ENCODE data around the gene AVPR2. TPM values are rescaled to one million over a fixed set of nuclear protein-coding genes. Genes with fewer than 3 reads are reported as not detected.
A peak's percentile ranks its signal among the peaks of the same experiment; 100 is the strongest.

Gene AVPR2
- total RNA-seq, 1 donor: not detected

DNA sequence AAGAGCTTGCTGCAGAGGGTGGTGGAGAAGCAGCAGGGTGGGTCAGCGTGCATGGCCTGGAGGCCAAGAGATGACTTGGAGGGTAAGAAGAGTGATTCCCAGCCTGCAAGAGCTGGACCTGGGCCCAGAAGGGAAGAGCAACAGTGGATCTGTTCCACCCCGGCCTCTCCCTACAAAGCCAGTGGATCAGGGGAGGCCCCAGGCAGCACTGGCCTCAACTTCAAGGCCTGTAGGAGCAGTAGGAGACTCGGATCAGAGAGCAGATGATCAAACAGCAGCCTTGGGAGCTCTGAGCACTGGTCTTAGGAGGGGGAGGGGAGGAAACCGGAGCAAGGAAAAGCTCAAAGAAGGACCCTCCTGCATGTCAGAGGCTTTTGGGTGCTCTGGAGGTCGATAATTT is 26.1 kb upstream of the AVPR2 start:
- Histone ChIP-seq H3K79me2 (ENCODE audit: insufficient read depth, low read length) (no peaks in the 10 kb centered on the region), H3K36me3 (ENCODE audit: insufficient read depth, low read length) (no peaks in the 10 kb centered on the region), H3K27ac (ENCODE audit: low read depth, low read length) (no peak overlapping the region), H3K9me3 (ENCODE audit: low read depth, low read length) (no peaks in the 10 kb centered on the region), H3K4me3 (ENCODE audit: insufficient read depth, low read length) (no peak overlapping the region), H2AFZ (ENCODE audit: low read length) (no peak overlapping the region), H4K20me1 (ENCODE audit: insufficient read depth, low read length) (peaks cover 9% of the 10 kb centered on the region), H3K27me3 (ENCODE audit: insufficient read depth, low read length) (peaks cover 50% of the 10 kb centered on the region), H3K4me2 (ENCODE audit: insufficient read depth, low read length) (no peak overlapping the region), H3K4me1 (ENCODE audit: insufficient read depth, low read length) (no peaks in the 10 kb centered on the region)
- TF ChIP-seq, protein P1, sequence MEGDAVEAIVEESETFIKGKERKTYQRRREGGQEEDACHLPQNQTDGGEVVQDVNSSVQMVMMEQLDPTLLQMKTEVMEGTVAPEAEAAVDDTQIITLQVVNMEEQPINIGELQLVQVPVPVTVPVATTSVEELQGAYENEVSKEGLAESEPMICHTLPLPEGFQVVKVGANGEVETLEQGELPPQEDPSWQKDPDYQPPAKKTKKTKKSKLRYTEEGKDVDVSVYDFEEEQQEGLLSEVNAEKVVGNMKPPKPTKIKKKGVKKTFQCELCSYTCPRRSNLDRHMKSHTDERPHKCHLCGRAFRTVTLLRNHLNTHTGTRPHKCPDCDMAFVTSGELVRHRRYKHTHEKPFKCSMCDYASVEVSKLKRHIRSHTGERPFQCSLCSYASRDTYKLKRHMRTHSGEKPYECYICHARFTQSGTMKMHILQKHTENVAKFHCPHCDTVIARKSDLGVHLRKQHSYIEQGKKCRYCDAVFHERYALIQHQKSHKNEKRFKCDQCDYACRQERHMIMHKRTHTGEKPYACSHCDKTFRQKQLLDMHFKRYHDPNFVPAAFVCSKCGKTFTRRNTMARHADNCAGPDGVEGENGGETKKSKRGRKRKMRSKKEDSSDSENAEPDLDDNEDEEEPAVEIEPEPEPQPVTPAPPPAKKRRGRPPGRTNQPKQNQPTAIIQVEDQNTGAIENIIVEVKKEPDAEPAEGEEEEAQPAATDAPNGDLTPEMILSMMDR (IDR thresholded peaks at IDR 0.05; ENCODE audit: extremely low read depth, low read depth, low read length): no peak
- DNase-seq (ENCODE audit: insufficient read length, low spot score, missing footprints): peak; percentile 72

DNA sequence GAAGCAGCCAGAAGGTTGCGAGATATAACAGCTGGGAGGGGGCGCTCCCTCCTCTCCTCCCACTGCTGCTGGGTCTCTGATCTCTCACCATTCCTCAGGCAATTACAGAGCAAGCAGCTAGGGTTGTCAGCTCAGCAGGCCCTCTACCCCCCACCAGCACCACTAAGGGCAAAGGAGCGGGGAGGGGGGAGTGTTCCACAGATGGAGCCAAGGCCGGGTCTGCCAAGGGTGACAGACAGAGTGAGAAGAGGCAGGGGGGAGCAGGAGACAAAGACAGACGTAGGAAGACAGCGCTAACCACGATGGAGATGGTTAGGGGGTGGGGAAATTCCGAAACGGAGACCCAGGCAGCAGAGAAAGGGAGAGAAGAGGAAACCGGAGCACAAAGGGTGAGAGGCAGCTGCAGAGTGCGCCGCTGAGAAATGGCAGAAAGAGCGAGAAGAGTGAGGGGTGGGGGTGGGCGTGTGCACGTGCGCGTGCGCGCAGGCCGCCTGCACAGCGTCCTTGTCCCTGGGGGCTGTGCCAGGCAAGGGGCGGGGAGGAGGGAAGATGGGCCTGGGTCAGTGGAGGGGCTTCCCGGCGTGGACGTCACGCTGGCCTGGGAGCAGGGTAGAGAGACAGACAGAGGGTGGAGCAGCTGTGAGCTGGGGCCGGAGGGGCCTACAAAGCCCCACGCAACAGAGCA is 25.4 kb upstream of the AVPR2 start:
- no peak overlapping the region for H2AFZ ChIP-seq (ENCODE audit: low read length)
- DNase-seq (ENCODE audit: insufficient read length, low spot score, missing footprints): peak; percentile 83
- H3K4me2 ChIP-seq (ENCODE audit: insufficient read depth, low read length): no peak overlapping the region
- H3K27ac ChIP-seq (ENCODE audit: low read depth, low read length): no peak overlapping the region
- H4K20me1 ChIP-seq (ENCODE audit: insufficient read depth, low read length): peaks cover 9% of the 10 kb centered on the region
- H3K9me3 ChIP-seq (ENCODE audit: low read depth, low read length): no peaks in the 10 kb centered on the region
- H3K36me3 ChIP-seq (ENCODE audit: insufficient read depth, low read length): no peaks in the 10 kb centered on the region
- H3K4me1 ChIP-seq (ENCODE audit: insufficient read depth, low read length): no peaks in the 10 kb centered on the region
- H3K79me2 ChIP-seq (ENCODE audit: insufficient read depth, low read length): no peaks in the 10 kb centered on the region
- H3K27me3 ChIP-seq (ENCODE audit: insufficient read depth, low read length): peaks cover 52% of the 10 kb centered on the region
- no peak overlapping the region for H3K4me3 ChIP-seq (ENCODE audit: insufficient read depth, low read length)
- TF ChIP-seq, protein P1 (IDR thresholded peaks at IDR 0.05; ENCODE audit: extremely low read depth, low read depth, low read length): no peak

DNA sequence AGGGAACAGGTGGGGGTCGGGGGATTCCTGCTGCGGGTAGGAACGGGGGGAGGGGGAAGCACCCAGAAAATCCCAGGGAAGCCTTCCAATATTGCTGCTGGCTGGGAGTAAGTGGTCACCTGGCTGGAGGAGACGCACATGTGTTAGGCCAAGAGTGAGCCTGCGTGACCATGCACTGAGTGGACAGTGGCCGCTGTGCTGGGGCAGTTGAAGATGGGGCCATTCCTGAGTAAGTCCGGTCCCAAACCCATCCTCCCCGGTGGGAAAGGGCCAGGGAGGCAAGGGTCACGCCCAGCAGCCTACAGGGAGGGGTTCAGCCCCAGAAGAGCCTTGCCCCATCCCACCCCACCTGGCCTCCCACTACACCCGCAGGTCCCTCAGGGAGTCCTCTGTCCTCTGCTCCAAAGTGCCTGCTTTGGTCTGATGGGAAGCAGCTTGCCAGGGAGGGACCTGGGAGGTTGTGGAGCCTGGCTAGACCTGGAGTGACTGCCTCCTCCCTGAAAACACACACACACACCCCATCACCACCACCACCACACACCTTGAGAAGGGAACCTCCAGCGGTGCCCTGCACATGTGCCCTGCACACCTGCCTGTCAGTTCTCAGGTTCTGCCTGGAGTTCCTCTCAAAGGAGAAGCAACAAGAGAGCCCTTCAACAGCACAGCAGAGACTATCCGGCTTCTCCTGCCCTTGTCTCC is 24.6 kb upstream of the AVPR2 start:
- TF ChIP-seq, protein P1 (IDR thresholded peaks at IDR 0.05; ENCODE audit: extremely low read depth, low read depth, low read length): no peak
- Histone ChIP-seq H3K4me1 (ENCODE audit: insufficient read depth, low read length) (no peaks in the 10 kb centered on the region), H2AFZ (ENCODE audit: low read length) (no peak overlapping the region), H3K4me3 (ENCODE audit: insufficient read depth, low read length) (no peak overlapping the region), H3K9me3 (ENCODE audit: low read depth, low read length) (no peaks in the 10 kb centered on the region), H3K27me3 (ENCODE audit: insufficient read depth, low read length) (peaks cover 59% of the 10 kb centered on the region), H3K27ac (ENCODE audit: low read depth, low read length) (no peak overlapping the region), H3K79me2 (ENCODE audit: insufficient read depth, low read length) (no peaks in the 10 kb centered on the region), H3K36me3 (ENCODE audit: insufficient read depth, low read length) (no peaks in the 10 kb centered on the region), H4K20me1 (ENCODE audit: insufficient read depth, low read length) (peaks cover 2% of the 10 kb centered on the region), H3K4me2 (ENCODE audit: insufficient read depth, low read length) (no peak overlapping the region)
- DNase-seq (ENCODE audit: insufficient read length, low spot score, missing footprints): peak; percentile 82

DNA sequence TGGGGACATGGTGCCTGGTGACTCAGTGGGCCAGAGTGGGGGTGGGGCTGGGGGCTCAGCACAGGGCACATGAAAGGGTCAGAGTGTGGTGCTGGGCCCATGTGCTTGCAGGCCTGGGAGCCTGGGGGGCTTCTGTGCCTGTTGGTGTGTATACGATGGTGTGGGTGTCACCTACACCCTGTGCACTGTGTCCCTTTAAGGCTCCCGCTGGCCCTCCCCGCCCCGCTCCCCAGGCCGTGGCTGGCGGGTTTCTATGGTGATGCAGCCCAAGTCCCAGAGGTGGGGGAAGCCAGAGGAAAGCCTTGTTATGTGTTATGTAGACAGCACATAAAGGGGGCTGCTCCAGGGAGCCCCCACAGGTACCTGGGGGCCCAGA is 24.0 kb upstream of the AVPR2 start:
- Histone ChIP-seq H3K36me3 (ENCODE audit: insufficient read depth, low read length) (no peaks in the 10 kb centered on the region), H3K27me3 (ENCODE audit: insufficient read depth, low read length) (peaks cover 64% of the 10 kb centered on the region), H3K4me1 (ENCODE audit: insufficient read depth, low read length) (no peaks in the 10 kb centered on the region), H3K27ac (ENCODE audit: low read depth, low read length) (no peak overlapping the region), H3K79me2 (ENCODE audit: insufficient read depth, low read length) (no peaks in the 10 kb centered on the region), H4K20me1 (ENCODE audit: insufficient read depth, low read length) (no peaks in the 10 kb centered on the region), H2AFZ (ENCODE audit: low read length) (no peak overlapping the region), H3K4me3 (ENCODE audit: insufficient read depth, low read length) (no peak overlapping the region), H3K9me3 (ENCODE audit: low read depth, low read length) (no peaks in the 10 kb centered on the region), H3K4me2 (ENCODE audit: insufficient read depth, low read length) (no peak overlapping the region)
- DNase-seq (ENCODE audit: insufficient read length, low spot score, missing footprints): peak; percentile 71
- TF ChIP-seq, protein P1 (IDR thresholded peaks at IDR 0.05; ENCODE audit: extremely low read depth, low read depth, low read length): no peak
